T-cell (primary cell): Measurements from ENCODE around the gene FMN1. TPM values are rescaled to one million over a fixed set of nuclear protein-coding genes. Genes with fewer than 3 reads are reported as not detected.

Experiments
- ATAC-seq, 4 experiments: fragments of 200-7000 bp in 3 of 4; fragments of 150-1000 bp in 1 of 4; cut with Tn5 transposase; replicated peaks in 1 of 4; 1 replicate in 3 of 4; 2 replicates in 1 of 4; pipeline ENCODE4 v1.10.0; 2021; ENCODE audit warnings: moderate library complexity in 3 of 4, mild to moderate bottlenecking in 2 of 4, moderate number of reproducible peaks in 1 of 4
- CTCF ChIA-PET, 2 donors: fragments of 300-600 bp; sonication (Branson Sonifier 250); formaldehyde crosslinking; loops; one replicate each; lab custom pipeline; 2022; ENCODE audit warnings: antibody characterized with exemption in 2 of 2; lab: Charles Lee
- POLR2A ChIA-PET, 2 donors: fragments of 300-600 bp; sonication (Branson Sonifier 250); formaldehyde crosslinking; loops; one replicate each; lab custom pipeline; 2022; ENCODE audit warnings: antibody characterized with exemption in 2 of 2; lab: Charles Lee
- DNase-seq, 35 experiments: peaks; one replicate each; pipeline versions ENCODE4 v3.0.0 to v3.0.0-alpha.2; 2013 to 2023
- H3K27ac ChIP-seq: one replicate; pipeline ENCODE4 v1.5.1; 2013; ENCODE audit warnings: low read length
- H3K27me3 ChIP-seq, 2 experiments: replicated peaks in 1 of 2; 1 replicate in 1 of 2; 2 replicates in 1 of 2; pipeline versions ENCODE4 v1.6.1 to v1.7.0; 2013; ENCODE audit warnings: low read length in 1 of 2, mixed read lengths in 1 of 2; ENCODE audit not compliant: control insufficient read depth in 2 of 2, insufficient read depth in 2 of 2; ENCODE audit errors: extremely low read depth in 1 of 2
- H3K36me3 ChIP-seq, 2 donors: 1 replicate in 1 of 2; 2 replicates in 1 of 2; pipeline versions ENCODE4 v1.6.1 to v1.7.0; 2013; ENCODE audit warnings: low read length in 1 of 2; ENCODE audit not compliant: control insufficient read depth in 2 of 2, insufficient read depth in 1 of 2; ENCODE audit errors: extremely low read depth in 1 of 2
- H3K4me1 ChIP-seq, 2 experiments: 1 replicate in 1 of 2; 2 replicates in 1 of 2; pipeline versions ENCODE4 v1.6.1 to v1.7.0; 2013; ENCODE audit warnings: low read length in 2 of 2, mixed read lengths in 1 of 2; ENCODE audit not compliant: insufficient read depth in 2 of 2, control insufficient read depth in 1 of 2; ENCODE audit errors: extremely low read depth in 1 of 2
- H3K4me3 ChIP-seq, 2 donors: 1 replicate in 1 of 2; 2 replicates in 1 of 2; pipeline versions ENCODE4 v1.5.1 to v1.7.0; 2013; ENCODE audit warnings: mild to moderate bottlenecking in 2 of 2, low read length in 1 of 2, moderate library complexity in 1 of 2; ENCODE audit not compliant: control insufficient read depth in 1 of 2; ENCODE audit errors: extremely low read depth in 1 of 2
- H3K9me3 ChIP-seq: 2 replicates; pipeline ENCODE4 v1.7.0; 2013
- H3K27ac Mint-ChIP-seq, 2 donors: one replicate each; pipeline ENCODE4 v1.8.0; 2020 to 2021; ENCODE audit warnings: mild to moderate bottlenecking in 2 of 2, mixed read lengths in 2 of 2
- H3K27me3 Mint-ChIP-seq, 2 donors: one replicate each; pipeline ENCODE4 v1.8.0; 2021 to 2022; ENCODE audit warnings: mixed read lengths in 2 of 2
- H3K36me3 Mint-ChIP-seq: one replicate; pipeline ENCODE4 v1.8.0; 2021; ENCODE audit warnings: mixed read lengths
- H3K4me1 Mint-ChIP-seq, 3 donors: one replicate each; pipeline ENCODE4 v1.8.0; 2020 to 2022; ENCODE audit warnings: mixed read lengths in 3 of 3, mild to moderate bottlenecking in 1 of 3
- H3K4me3 Mint-ChIP-seq, 3 donors: one replicate each; pipeline ENCODE4 v1.8.0; 2020 to 2022; ENCODE audit warnings: mild to moderate bottlenecking in 3 of 3, mixed read lengths in 3 of 3, moderate library complexity in 3 of 3
- H3K9me3 Mint-ChIP-seq, 3 donors: one replicate each; pipeline ENCODE4 v1.8.0; 2020 to 2022; ENCODE audit warnings: mixed read lengths in 3 of 3
- WGBS: methylation state at CpG from one replicate; pipeline ENCODE4 v1.1.5; 2013; ENCODE audit warnings: missing lambda C conversion rate; ENCODE audit not compliant: insufficient coverage; 5-methylcytosine and 5-hydroxymethylcytosine counted together
- total RNA-seq, 35 experiments: library from RNA in 6 of 35; stranded (reverse) in 6 of 35; fragments of 120-200 nt in 1 of 35; gene quantifications; one replicate each; pipeline versions ENCODE4 v1.2.1 to v1.2.4 and lab custom pipeline; 2013 to 2026

The FMN1 gene
- total RNA-seq, 5 donors from 2014 or later (not counting 1 experiment from before 2014, with no cell fraction given): 0.20 to 22.4 (median 14.9) TPM

DNA sequence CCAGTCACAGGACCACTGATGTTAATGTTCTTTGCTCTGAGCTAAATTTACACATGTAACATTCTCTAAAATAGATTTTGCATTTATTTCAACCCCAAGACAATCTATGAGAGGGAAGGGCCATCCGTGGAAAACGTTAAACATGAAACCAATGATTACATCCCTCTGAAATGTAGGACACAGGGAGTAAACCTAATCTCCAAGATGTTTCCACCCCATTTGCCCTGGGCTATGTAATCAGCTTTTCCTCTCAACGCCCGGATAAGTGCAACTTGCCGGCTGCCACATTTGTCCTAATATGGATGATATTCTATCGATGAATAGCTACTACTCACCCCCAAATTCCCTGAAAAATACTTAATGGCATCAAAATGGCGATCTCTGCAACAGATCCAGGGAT lies 6.4 kb upstream of the FMN1 start:
- no peaks in the 10 kb centered on the region for H3K9me3 Mint-ChIP-seq
- Histone ChIP-seq H3K27ac (no peak overlapping the region), H3K4me3 (no peak overlapping the region), H3K4me1 (peaks cover 2 to 9% of the 10 kb centered on the region in 2 experiments), H3K27me3 (no peaks in the 10 kb centered on the region), H3K9me3 (no peaks in the 10 kb centered on the region), H3K36me3 (no peaks in the 10 kb centered on the region)
- H3K4me3 Mint-ChIP-seq: peak overlapping the region in 1 of 3 donors; percentile 73
- no peak for DNase-seq
- no peaks in the 10 kb centered on the region for H3K36me3 Mint-ChIP-seq
- no peaks in the 10 kb centered on the region for H3K27me3 Mint-ChIP-seq
- ChIA-PET CTCF (no interaction called here), POLR2A (no interaction called here)
- WGBS: 89% methylated on average over 3 of the region's 7 CpGs
- H3K4me1 Mint-ChIP-seq: peaks cover 8 to 18% (median 15%) of the 10 kb centered on the region in 3 donors
- H3K27ac Mint-ChIP-seq: peak overlapping the region in 1 of 2 donors; percentile 90
- ATAC-seq: no peak

DNA sequence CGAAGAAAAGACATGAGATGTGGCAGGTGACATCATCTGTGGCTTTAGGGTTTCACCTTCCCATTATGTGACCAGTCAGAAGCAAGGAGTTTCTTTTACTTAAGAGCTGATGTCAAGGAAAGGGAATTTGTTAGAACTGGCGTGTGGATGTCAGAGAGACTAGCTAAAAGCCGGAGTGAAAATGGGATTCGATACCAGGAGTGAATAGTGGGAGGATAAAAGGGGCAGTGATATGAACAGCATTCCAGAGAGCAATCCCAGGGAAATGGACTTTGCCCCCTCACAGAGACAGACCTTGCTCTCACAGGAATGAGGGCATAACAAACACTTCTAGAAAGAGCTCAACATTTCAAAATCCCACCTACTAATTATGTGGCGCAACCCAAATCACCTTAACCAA lies 5.9 kb upstream of the FMN1 start:
- no peak overlapping the region for H3K4me3 ChIP-seq
- 100% methylated on average over 2 of the region's 5 CpGs for WGBS
- no peak for ATAC-seq
- Mint-ChIP-seq H3K27me3 (no peaks in the 10 kb centered on the region), H3K36me3 (no peaks in the 10 kb centered on the region), H3K9me3 (no peaks in the 10 kb centered on the region), H3K27ac (no peak overlapping the region), H3K4me1 (peaks cover 8 to 18% (median 16%) of the 10 kb centered on the region in 3 donors), H3K4me3 (no peak overlapping the region)
- no peaks in the 10 kb centered on the region for H3K36me3 ChIP-seq
- no peak for DNase-seq
- peaks cover 3 to 9% of the 10 kb centered on the region in 2 experiments for H3K4me1 ChIP-seq
- no peaks in the 10 kb centered on the region for H3K27me3 ChIP-seq
- H3K27ac ChIP-seq: no peak overlapping the region
- H3K9me3 ChIP-seq: no peaks in the 10 kb centered on the region
- CTCF ChIA-PET: no interaction called here
- POLR2A ChIA-PET: no interaction called here

DNA sequence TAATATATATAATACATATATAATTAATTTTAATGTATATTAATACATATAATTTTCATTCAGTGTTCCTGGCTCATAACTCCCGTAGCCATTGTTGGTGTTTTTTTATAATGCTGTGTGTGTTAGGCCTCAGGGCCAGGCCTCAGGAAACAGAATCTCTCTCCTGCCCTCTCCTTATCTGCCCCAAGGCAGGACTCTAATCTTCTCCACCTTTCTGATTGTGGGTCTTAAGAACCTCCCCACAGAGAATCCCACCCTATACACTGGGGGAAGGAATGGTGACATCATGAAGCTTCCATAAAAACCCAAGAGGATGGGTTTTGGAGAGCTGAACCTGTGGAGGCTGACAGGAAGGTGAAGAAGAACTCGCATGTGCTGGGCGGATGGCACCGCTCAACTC lies 4.0 kb upstream of the FMN1 start:
- POLR2A ChIA-PET: interaction anchor here in 1 of 2 donors (0.5 kb wide), 1 partner anchor 237 kb away, joined by 3 read pairs; no protein-coding TSS in a partner anchor
- CTCF ChIA-PET: interaction anchor here in 1 of 2 donors (0.6 kb wide), 1 partner anchor 103 kb away, joined by 3 read pairs; no protein-coding TSS in a partner anchor
- no peaks in the 10 kb centered on the region for H3K9me3 ChIP-seq
- no peak overlapping the region for H3K4me3 ChIP-seq
- no peak for DNase-seq
- Mint-ChIP-seq H3K36me3 (no peaks in the 10 kb centered on the region), H3K27me3 (peaks cover 0 to 2% of the 10 kb centered on the region in 2 donors), H3K4me3 (no peak overlapping the region), H3K4me1 (peaks cover 15 to 30% (median 27%) of the 10 kb centered on the region in 3 donors), H3K27ac (no peak overlapping the region), H3K9me3 (no peaks in the 10 kb centered on the region)
- H3K36me3 ChIP-seq: no peaks in the 10 kb centered on the region
- ATAC-seq: no peak
- H3K27me3 ChIP-seq: peaks cover 0 to 9% of the 10 kb centered on the region in 2 experiments
- peaks cover 5 to 22% of the 10 kb centered on the region in 2 experiments for H3K4me1 ChIP-seq
- no peak overlapping the region for H3K27ac ChIP-seq
- WGBS: no CpG with 5 or more reads among the region's 4 CpGs

DNA sequence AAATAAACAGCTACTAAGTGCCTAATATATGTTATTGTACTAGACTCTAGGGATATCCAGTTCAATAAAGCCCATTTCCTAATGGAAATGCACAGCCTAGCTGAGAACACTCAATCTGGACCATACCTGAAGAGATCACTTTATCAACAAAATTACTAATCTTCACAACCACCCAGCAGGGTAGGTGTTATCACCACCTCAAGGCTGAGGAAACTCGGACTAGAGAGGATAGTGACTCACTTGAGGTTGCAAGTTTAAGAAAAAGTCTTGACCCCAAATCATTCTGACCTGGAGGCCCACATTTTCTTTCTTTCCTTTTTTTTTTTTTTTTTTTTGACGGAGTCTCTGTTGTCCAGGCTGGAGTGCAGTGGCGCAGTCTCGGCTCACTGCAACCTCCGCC lies 3.1 kb upstream of the FMN1 start:
- no peak for DNase-seq
- no peaks in the 10 kb centered on the region for H3K9me3 Mint-ChIP-seq
- no peak overlapping the region for H3K27ac Mint-ChIP-seq
- no peaks in the 10 kb centered on the region for H3K9me3 ChIP-seq
- H3K4me3 Mint-ChIP-seq: no peak overlapping the region
- peaks cover 5 to 22% of the 10 kb centered on the region in 2 experiments for H3K4me1 ChIP-seq
- CTCF ChIA-PET: interaction anchor here in 1 of 2 donors (0.5 to 0.7 kb wide), 2 partner anchors 52 to 103 kb away, joined by 5 read pairs; no protein-coding TSS in a partner anchor
- WGBS: no CpG with 5 or more reads among the region's 5 CpGs
- H3K27me3 ChIP-seq: peaks cover 0 to 9% of the 10 kb centered on the region in 2 experiments
- no peak overlapping the region for H3K27ac ChIP-seq
- H3K4me1 Mint-ChIP-seq: peaks cover 15 to 28% (median 27%) of the 10 kb centered on the region in 3 donors
- H3K36me3 Mint-ChIP-seq: no peaks in the 10 kb centered on the region
- POLR2A ChIA-PET: no interaction called here
- ATAC-seq: no peak
- no peak overlapping the region for H3K4me3 ChIP-seq
- H3K27me3 Mint-ChIP-seq: peaks cover 0 to 2% of the 10 kb centered on the region in 2 donors
- H3K36me3 ChIP-seq: no peaks in the 10 kb centered on the region

DNA sequence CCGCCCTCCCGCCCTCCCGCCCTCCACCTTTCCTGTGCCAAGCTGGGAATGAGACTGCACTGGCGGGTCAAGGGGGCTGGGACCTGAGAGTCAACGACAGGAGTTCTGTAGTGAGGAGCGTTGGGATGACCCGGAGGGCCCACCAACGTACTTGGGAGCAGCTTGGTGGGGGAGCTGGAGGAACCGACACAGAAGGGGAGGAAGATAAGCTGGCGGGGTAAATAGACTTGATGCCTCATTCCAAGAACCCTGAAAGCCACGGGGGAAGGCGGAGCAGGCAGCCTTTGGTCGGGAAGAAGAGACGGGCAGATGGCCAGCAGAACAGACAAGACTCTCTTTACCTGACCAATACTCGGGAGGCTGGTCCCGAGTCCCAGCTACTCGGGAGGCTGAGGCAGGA lies 277 bp downstream of the FMN1 start:
- H3K9me3 ChIP-seq: no peaks in the 10 kb centered on the region
- H3K27me3 ChIP-seq: peaks cover 0 to 9% of the 10 kb centered on the region in 2 experiments
- Mint-ChIP-seq H3K4me1 (peaks cover 8 to 15% (median 13%) of the 10 kb centered on the region in 3 donors), H3K27ac (peak overlapping the region in 1 of 2 donors; percentile 65), H3K36me3 (no peaks in the 10 kb centered on the region), H3K27me3 (peaks cover 2 to 6% of the 10 kb centered on the region in 2 donors), H3K4me3 (peak overlapping the region; percentile 76 to 82 (median 79)), H3K9me3 (no peaks in the 10 kb centered on the region)
- CTCF ChIA-PET: interaction anchor here (0.6 to 1.6 kb wide), 5 partner anchors 20 to 532 kb away, joined by 4 to 7 read pairs (median 4); no protein-coding TSS in a partner anchor
- DNase-seq (peak in 6 of 35 experiments; percentile 1 to 19 (median 2)), ATAC-seq (peak in 1 of 4 experiments; percentile 3)
- no peaks in the 10 kb centered on the region for H3K36me3 ChIP-seq
- peaks cover 3 to 13% of the 10 kb centered on the region in 2 experiments for H3K4me1 ChIP-seq
- POLR2A ChIA-PET: interaction anchor here in 1 of 2 donors (0.6 to 1.0 kb wide), 2 partner anchors 8 to 14 kb away, joined by 3 read pairs; no protein-coding TSS in a partner anchor
- WGBS: 23% methylated on average over 6 of the region's 17 CpGs
- H3K4me3 ChIP-seq: peak overlapping the region; percentile 59 to 73
- H3K27ac ChIP-seq: no peak overlapping the region

DNA sequence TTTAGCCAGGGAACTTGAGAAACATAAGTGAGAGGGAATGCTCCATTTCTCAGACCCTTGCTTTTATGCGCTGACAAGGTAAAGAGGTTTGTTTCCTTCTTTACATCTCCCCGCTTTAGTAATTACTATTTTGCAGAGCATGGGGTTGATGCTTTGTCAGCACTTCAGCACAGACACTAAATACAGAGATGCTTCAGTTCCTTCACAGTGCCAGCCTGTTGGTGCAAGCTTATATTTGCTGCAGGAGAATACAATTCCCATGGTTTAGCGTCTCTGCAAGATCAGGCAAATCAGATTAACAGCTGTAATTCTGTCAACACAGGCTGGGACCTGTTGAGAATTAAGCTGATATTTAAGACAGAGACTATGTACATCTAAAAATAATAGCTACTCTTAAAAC lies 2.9 kb downstream of the FMN1 start:
- H3K4me1 ChIP-seq: peaks cover 3 to 13% of the 10 kb centered on the region in 2 experiments
- POLR2A ChIA-PET: no interaction called here
- no peak for ATAC-seq

More for the DNA sequence above, 2.9 kb downstream of the FMN1 start:
- no peak overlapping the region for H3K4me3 Mint-ChIP-seq
- Histone ChIP-seq H3K4me3 (no peak overlapping the region), H3K27me3 (peaks cover 0 to 12% of the 10 kb centered on the region in 2 experiments), H3K36me3 (no peaks in the 10 kb centered on the region), H3K27ac (no peak overlapping the region), H3K9me3 (no peaks in the 10 kb centered on the region)
- no peaks in the 10 kb centered on the region for H3K36me3 Mint-ChIP-seq
- peaks cover 6% of the 10 kb centered on the region in 2 donors for H3K27me3 Mint-ChIP-seq
- no peaks in the 10 kb centered on the region for H3K9me3 Mint-ChIP-seq
- WGBS: no CpG with 5 or more reads among the region's 3 CpGs
- H3K27ac Mint-ChIP-seq: no peak overlapping the region
- DNase-seq: no peak
- H3K4me1 Mint-ChIP-seq: peaks cover 8 to 16% (median 13%) of the 10 kb centered on the region in 3 donors
- CTCF ChIA-PET: no interaction called here
